Keratinocyte (primary cell): ENCODE results near the gene SNAP29. TPM values are rescaled to one million over a fixed set of nuclear protein-coding genes. Genes with fewer than 3 reads are reported as not detected.

Experiments
- DNase-seq: peaks from one replicate; pipeline ENCODE4 v3.0.0-alpha.2; 2011; ENCODE audit warnings: low read depth, missing footprints, low spot score
- FAIRE-seq: peaks from 2 replicates; lab custom pipeline; 2011; peaks lifted over from hg19 to GRCh38; lab: Jason Lieb, UNC
- H2AFZ ChIP-seq: 2 replicates; pipeline ENCODE4 v1.6.0; 2012; ENCODE audit warnings: low read length, control low read depth, inconsistent platforms; ENCODE audit not compliant: control insufficient read depth
- H3K27ac ChIP-seq: 2 replicates; pipeline ENCODE4 v1.5.1; 2011; ENCODE audit warnings: low read length; ENCODE audit not compliant: control insufficient read depth, insufficient read depth
- H3K27me3 ChIP-seq: 3 replicates; pipeline ENCODE4 v1.6.0; 2011; ENCODE audit warnings: low read length; ENCODE audit not compliant: control insufficient read depth, insufficient read depth; ENCODE audit errors: extremely low read depth
- H3K36me3 ChIP-seq, 2 experiments: 2 replicates in 1 of 2; 3 replicates in 1 of 2; pipeline ENCODE4 v1.5.1; 2011; ENCODE audit warnings: low read length in 2 of 2, mild to moderate bottlenecking in 1 of 2; ENCODE audit not compliant: control insufficient read depth in 2 of 2, insufficient read depth in 2 of 2; ENCODE audit errors: extremely low read depth in 1 of 2
- H3K4me1 ChIP-seq: 3 replicates; pipeline ENCODE4 v1.5.1; 2011; ENCODE audit warnings: low read length; ENCODE audit not compliant: control insufficient read depth, insufficient read depth; ENCODE audit errors: extremely low read depth
- H3K4me2 ChIP-seq: 3 replicates; pipeline ENCODE4 v1.6.0; 2011; ENCODE audit warnings: low read depth, low read length; ENCODE audit not compliant: control insufficient read depth, insufficient read depth; ENCODE audit errors: extremely low read depth
- H3K4me3 ChIP-seq, 3 experiments: fragments of 200-600 bp in 1 of 3; sonication (generic) in 1 of 3; 2 replicates in 2 of 3; 3 replicates in 1 of 3; pipeline ENCODE4 v1.5.1; 2011 to 2016; ENCODE audit warnings: low read length in 3 of 3, mild to moderate bottlenecking in 3 of 3, control low read depth in 2 of 3, inconsistent platforms in 1 of 3, low read depth in 1 of 3, mixed read lengths in 1 of 3, mixed run types in 1 of 3, moderate library complexity in 1 of 3; ENCODE audit not compliant: control insufficient read depth in 2 of 3, insufficient read depth in 2 of 3; ENCODE audit errors: extremely low read depth in 1 of 3
- H3K79me2 ChIP-seq: 2 replicates; pipeline ENCODE4 v1.6.0; 2012; ENCODE audit warnings: low read length; ENCODE audit not compliant: control insufficient read depth, insufficient read depth
- H3K9ac ChIP-seq: 3 replicates; pipeline ENCODE4 v1.6.0; 2011; ENCODE audit warnings: low read length; ENCODE audit not compliant: control insufficient read depth, insufficient read depth; ENCODE audit errors: extremely low read depth
- H3K9me1 ChIP-seq: 3 replicates; pipeline ENCODE4 v1.6.0; 2011; ENCODE audit warnings: low read length; ENCODE audit not compliant: control insufficient read depth, insufficient read depth; ENCODE audit errors: extremely low read depth
- H3K9me3 ChIP-seq: 2 replicates; pipeline ENCODE4 v1.5.1; 2012; ENCODE audit warnings: low read depth, low read length; ENCODE audit not compliant: control insufficient read depth
- H4K20me1 ChIP-seq: 3 replicates; pipeline ENCODE4 v1.6.0; 2011; ENCODE audit warnings: low read length; ENCODE audit not compliant: control insufficient read depth, insufficient read depth; ENCODE audit errors: extremely low read depth
- EZH2 ChIP-seq: IDR thresholded peaks from one replicate; pipeline ENCODE4 v1.6.1; 2012; ENCODE audit warnings: inconsistent platforms, mild to moderate bottlenecking, low read length, moderate library complexity
- dilution Hi-C: fragments of 300-500 bp; cut with MboI; formaldehyde crosslinking; loops from one replicate; pipeline ENCODE4 v1.7.0; 2020; ENCODE audit warnings: low sequenced_read_pairs; ENCODE audit not compliant: extremely low pct_ligation_motif_present
- polyA plus RNA-seq, 5 experiments: library from polyadenylated mRNA; depleted of rRNA in 3 of 5; stranded (reverse) in 3 of 5; stranded (forward) in 1 of 5; unstranded in 1 of 5; fragments of >200 nt; gene quantifications; 1 replicate in 1 of 5; 2 replicates in 3 of 5; 3 replicates in 1 of 5; pipeline versions ENCODE4 v1.2.1 to v1.2.3, GENCODE V29; 2011 to 2012; ENCODE audit warnings: missing spikeins in 2 of 5, low read depth in 1 of 5, low replicate concordance in 1 of 5
- TF ChIP-seq, protein P1 (sequence below), 3 experiments: IDR thresholded peaks in 1 of 3; conservative IDR thresholded peaks in 1 of 3; optimal IDR thresholded peaks in 1 of 3; 2 replicates in 2 of 3; 3 replicates in 1 of 3; pipeline versions ENCODE3 to v1.5.1; 2011; ENCODE audit warnings: low read length in 3 of 3, mild to moderate bottlenecking in 3 of 3, moderate library complexity in 2 of 3, control low read depth in 1 of 3, inconsistent platforms in 1 of 3; ENCODE audit not compliant: insufficient read depth in 2 of 3; ENCODE audit errors: extremely low read depth in 1 of 3

SNAP29 gene
- polyA plus RNA-seq, 1 donor (not counting 4 experiments of a cell fraction or from before 2014, with no cell fraction given), result 36.5 TPM

DNA sequence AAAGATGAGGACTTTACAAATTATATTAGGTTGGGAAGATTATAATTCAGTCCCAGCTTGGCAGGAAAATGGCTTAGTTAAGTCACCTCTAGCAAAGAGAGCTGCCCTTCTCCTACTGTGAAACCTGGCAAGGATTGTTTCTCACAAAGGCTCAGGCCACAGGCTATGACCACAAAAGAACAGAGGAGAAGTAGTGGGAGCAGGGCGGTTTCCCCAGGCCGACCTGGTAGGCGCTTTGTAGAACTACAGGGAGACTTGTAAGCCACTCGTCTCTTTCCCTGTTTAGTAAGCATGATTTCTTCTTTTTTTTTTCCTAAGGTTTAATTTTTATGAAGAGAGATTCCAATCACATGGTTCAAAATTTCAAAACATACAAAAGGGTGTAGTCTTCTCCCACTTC, 4.6 kb downstream of the SNAP29 start:
- peaks cover 8% of the 10 kb centered on the region for H3K79me2 ChIP-seq
- FAIRE-seq, result no peak

DNA sequence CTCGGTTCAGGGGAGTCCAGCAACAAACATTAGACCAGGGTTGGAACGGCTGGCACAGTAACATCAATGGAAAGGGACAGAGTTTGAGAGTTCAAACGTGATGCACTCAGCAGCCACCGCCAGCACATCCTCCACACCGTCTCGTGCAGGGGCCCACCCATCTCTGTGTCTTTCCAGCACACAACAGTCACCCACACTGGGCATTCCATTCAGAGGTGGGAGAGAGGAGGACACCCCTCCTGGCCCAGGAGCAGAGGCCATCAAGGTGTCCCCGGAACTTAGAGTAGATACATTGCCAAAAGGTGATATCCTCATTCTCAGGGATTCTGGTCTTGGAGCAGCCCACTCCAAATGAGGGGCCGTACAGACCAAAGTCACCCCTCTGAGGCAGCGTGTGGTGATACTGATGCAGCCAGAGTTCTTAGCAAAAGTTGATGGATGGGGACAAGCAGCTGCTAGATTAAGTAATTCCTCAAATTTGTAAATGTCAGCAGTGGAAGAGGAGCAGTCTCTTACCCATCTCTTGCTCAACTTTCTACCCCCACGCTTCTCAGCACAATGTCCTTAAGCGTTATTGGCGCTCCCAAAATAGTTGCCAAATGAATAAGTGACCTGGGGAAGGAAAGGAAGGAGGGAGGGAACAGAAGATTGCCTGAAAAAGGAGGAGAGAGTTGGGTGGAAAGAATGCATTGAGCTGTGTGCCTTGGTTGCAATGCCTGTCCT, 5.5 kb downstream of the SNAP29 start:
- Histone ChIP-seq H3K4me2 (no peak overlapping the region), H3K27ac (no peak overlapping the region), H3K9me1 (no peaks in the 10 kb centered on the region), H3K27me3 (no peaks in the 10 kb centered on the region), H3K4me3 (no peak overlapping the region), H3K4me1 (peaks cover 16% of the 10 kb centered on the region), H3K36me3 (peaks cover 0 to 6% of the 10 kb centered on the region in 2 experiments), H3K9me3 (no peaks in the 10 kb centered on the region), H4K20me1 (peaks cover 3% of the 10 kb centered on the region), H2AFZ (no peak overlapping the region), H3K79me2 (peaks cover 5% of the 10 kb centered on the region), H3K9ac (no peak overlapping the region)
- no peak for TF ChIP-seq EZH2
- TF ChIP-seq, protein P1, sequence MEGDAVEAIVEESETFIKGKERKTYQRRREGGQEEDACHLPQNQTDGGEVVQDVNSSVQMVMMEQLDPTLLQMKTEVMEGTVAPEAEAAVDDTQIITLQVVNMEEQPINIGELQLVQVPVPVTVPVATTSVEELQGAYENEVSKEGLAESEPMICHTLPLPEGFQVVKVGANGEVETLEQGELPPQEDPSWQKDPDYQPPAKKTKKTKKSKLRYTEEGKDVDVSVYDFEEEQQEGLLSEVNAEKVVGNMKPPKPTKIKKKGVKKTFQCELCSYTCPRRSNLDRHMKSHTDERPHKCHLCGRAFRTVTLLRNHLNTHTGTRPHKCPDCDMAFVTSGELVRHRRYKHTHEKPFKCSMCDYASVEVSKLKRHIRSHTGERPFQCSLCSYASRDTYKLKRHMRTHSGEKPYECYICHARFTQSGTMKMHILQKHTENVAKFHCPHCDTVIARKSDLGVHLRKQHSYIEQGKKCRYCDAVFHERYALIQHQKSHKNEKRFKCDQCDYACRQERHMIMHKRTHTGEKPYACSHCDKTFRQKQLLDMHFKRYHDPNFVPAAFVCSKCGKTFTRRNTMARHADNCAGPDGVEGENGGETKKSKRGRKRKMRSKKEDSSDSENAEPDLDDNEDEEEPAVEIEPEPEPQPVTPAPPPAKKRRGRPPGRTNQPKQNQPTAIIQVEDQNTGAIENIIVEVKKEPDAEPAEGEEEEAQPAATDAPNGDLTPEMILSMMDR (optimal IDR thresholded peaks at IDR 0.05 in 1 of 3, IDR thresholded peaks at IDR 0.05 in 1 of 3, conservative IDR thresholded peaks at IDR 0.05 in 1 of 3; ENCODE audit: extremely low read depth in 1 of 3, insufficient read depth in 2 of 3, low read length in 3 of 3), result no peak
- FAIRE-seq, result no peak
- DNase-seq, result no peak
- dilution Hi-C loops, result no loop called here

More for the DNA sequence above, 4.6 kb downstream of the SNAP29 start:
- Histone ChIP-seq H2AFZ (no peak overlapping the region), H3K9me1 (no peaks in the 10 kb centered on the region), H3K4me1 (peaks cover 17% of the 10 kb centered on the region), H3K27me3 (no peaks in the 10 kb centered on the region), H3K36me3 (peaks cover 0 to 6% of the 10 kb centered on the region in 2 experiments), H4K20me1 (peaks cover 3% of the 10 kb centered on the region), H3K9me3 (no peaks in the 10 kb centered on the region), H3K9ac (no peak overlapping the region), H3K27ac (no peak overlapping the region), H3K4me3 (no peak overlapping the region), H3K4me2 (no peak overlapping the region)
- TF ChIP-seq, protein P1 (optimal IDR thresholded peaks at IDR 0.05 in 1 of 3, IDR thresholded peaks at IDR 0.05 in 1 of 3, conservative IDR thresholded peaks at IDR 0.05 in 1 of 3; ENCODE audit: extremely low read depth in 1 of 3, insufficient read depth in 2 of 3, low read length in 3 of 3), result no peak
- TF ChIP-seq EZH2, result no peak
- dilution Hi-C loops, result no loop called here
- no peak for DNase-seq
